Vagina (tissue), 2 donors: Measurements from ENCODE around the gene DAB2IP. TPM values are rescaled to one million over a fixed set of nuclear protein-coding genes. Genes with fewer than 3 reads are reported as not detected.
A peak's percentile ranks its signal among the peaks of the same experiment; 100 is the strongest.

Experiments
- DNase-seq, 2 donors: peaks; one replicate each; pipeline ENCODE4 v3.0.0-alpha.2; 2017; ENCODE audit errors: extremely low spot score in 2 of 2
- H3K27ac ChIP-seq: fragments of 200-600 bp; sonication (generic); one replicate; pipeline ENCODE4 v1.5.1; 2019
- H3K27me3 ChIP-seq: fragments of 200-600 bp; sonication (generic); one replicate; pipeline ENCODE4 v1.5.1; 2019
- H3K36me3 ChIP-seq, 2 donors: fragments of 200-600 bp; sonication (generic); one replicate each; pipeline ENCODE4 v1.5.1; 2017 to 2019
- H3K4me1 ChIP-seq: fragments of 200-600 bp; sonication (generic); one replicate; pipeline ENCODE4 v1.5.1; 2019
- H3K4me3 ChIP-seq, 2 donors: fragments of 200-600 bp; sonication (generic); 1 replicate in 1 of 2; 2 replicates in 1 of 2; pipeline ENCODE4 v1.5.1; 2016 to 2019
- H3K9me3 ChIP-seq: fragments of 200-600 bp; sonication (generic); one replicate; pipeline ENCODE4 v1.5.1; 2019
- CTCF ChIP-seq, 3 experiments: fragments of 450-650 bp in 2 of 3; fragments of 200-600 bp in 1 of 3; sonication (generic) in 1 of 3; IDR thresholded peaks; one replicate each; pipeline ENCODE4 v1.5.1; 2017 to 2019; ENCODE audit warnings: antibody characterized with exemption in 3 of 3, mild to moderate bottlenecking in 2 of 3, moderate library complexity in 2 of 3
- POLR2A ChIP-seq, 2 donors: fragments of 450-650 bp; IDR thresholded peaks; one replicate each; pipeline ENCODE4 v1.6.1; 2017; ENCODE audit warnings: antibody characterized with exemption in 2 of 2, mild to moderate bottlenecking in 2 of 2, moderate library complexity in 2 of 2
- POLR2AphosphoS5 ChIP-seq, 2 donors: sonication (generic); formaldehyde crosslinking; IDR thresholded peaks; one replicate each; pipeline ENCODE4 v1.9.0; 2017; ENCODE audit warnings: antibody characterized with exemption in 2 of 2, mild to moderate bottlenecking in 2 of 2, low read depth in 1 of 2; ENCODE audit not compliant: insufficient read depth in 1 of 2
- intact Hi-C: fragments of 100-400 bp; cut with DNase I; formaldehyde crosslinking; loops from one replicate; pipeline ENCODE4 v1.15.1; 2023
- total RNA-seq: library from RNA; depleted of rRNA; stranded (reverse); fragments of >200 nt; gene quantifications from one replicate; pipeline ENCODE4 v1.2.3, GENCODE V29; 2016

DAB2IP gene
- total RNA-seq, 1 donor from 2014 or later, result 38.8 TPM

GRCh38 chr9:121746866-121747265 is 95.4 kb downstream of the DAB2IP start:
- no peak for TF ChIP-seq POLR2A (IDR thresholded peaks at IDR 0.05)
- no peak for TF ChIP-seq CTCF (IDR thresholded peaks at IDR 0.05)
- TF ChIP-seq POLR2AphosphoS5 (IDR thresholded peaks at IDR 0.05; ENCODE audit: insufficient read depth in 1 of 2, low read depth in 1 of 2), result no peak
- no peak for DNase-seq
- intact Hi-C loops, result no loop called here
- Histone ChIP-seq H3K4me3 (no peak overlapping the region), H3K4me1 (peaks cover 86% of the 10 kb centered on the region), H3K9me3 (no peaks in the 10 kb centered on the region), H3K27ac (peak overlapping the region; percentile 88), H3K36me3 (no peaks in the 10 kb centered on the region), H3K27me3 (no peaks in the 10 kb centered on the region)

GRCh38 chr9:121748074-121748473 is 96.6 kb downstream of the DAB2IP start:
- no peaks in the 10 kb centered on the region for H3K27me3 ChIP-seq
- no peak for TF ChIP-seq POLR2AphosphoS5 (IDR thresholded peaks at IDR 0.05; ENCODE audit: insufficient read depth in 1 of 2, low read depth in 1 of 2)
- TF ChIP-seq POLR2A (IDR thresholded peaks at IDR 0.05), result no peak
- TF ChIP-seq CTCF (IDR thresholded peaks at IDR 0.05), result no peak
- H3K36me3 ChIP-seq, result no peaks in the 10 kb centered on the region
- H3K9me3 ChIP-seq, result no peaks in the 10 kb centered on the region
- H3K27ac ChIP-seq, result peak overlapping the region; percentile 57
- no peak overlapping the region for H3K4me3 ChIP-seq
- no peak for DNase-seq
- intact Hi-C loops, result no loop called here
- H3K4me1 ChIP-seq, result peaks cover 86% of the 10 kb centered on the region

GRCh38 chr9:121748727-121749423 is 97.4 kb downstream of the DAB2IP start:
- intact Hi-C loops, result no loop called here
- H3K27ac ChIP-seq, result peak overlapping the region; percentile 57
- H3K4me3 ChIP-seq, result no peak overlapping the region
- H3K36me3 ChIP-seq, result no peaks in the 10 kb centered on the region
- TF ChIP-seq POLR2A (IDR thresholded peaks at IDR 0.05), result no peak
- H3K4me1 ChIP-seq, result peaks cover 89% of the 10 kb centered on the region
- H3K27me3 ChIP-seq, result no peaks in the 10 kb centered on the region
- no peak for DNase-seq
- no peaks in the 10 kb centered on the region for H3K9me3 ChIP-seq

DNA sequence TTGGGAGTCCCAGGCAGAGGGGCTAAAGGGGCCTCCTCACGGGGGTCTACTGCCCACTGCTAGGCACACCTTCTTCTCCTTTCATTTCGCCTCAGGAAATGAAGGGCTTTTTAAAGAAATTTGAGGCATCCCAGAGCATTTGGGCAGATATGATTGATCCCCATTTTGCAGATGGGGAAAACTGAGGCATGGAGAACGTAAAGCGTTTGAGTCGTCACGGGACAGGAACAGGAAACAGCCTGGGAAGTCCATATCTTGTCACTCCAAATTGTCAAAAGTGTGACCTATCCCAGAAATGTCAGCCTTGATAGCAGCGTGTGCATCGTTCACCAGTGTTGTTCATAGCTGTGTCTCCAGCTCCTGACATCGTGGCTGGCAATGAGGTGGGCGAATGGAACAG is 98.2 kb downstream of the DAB2IP start:
- Histone ChIP-seq H3K4me3 (no peak overlapping the region), H3K36me3 (no peaks in the 10 kb centered on the region), H3K27ac (peak overlapping the region; percentile 57), H3K4me1 (peaks cover 89% of the 10 kb centered on the region), H3K9me3 (no peaks in the 10 kb centered on the region), H3K27me3 (no peaks in the 10 kb centered on the region)
- intact Hi-C loops, result loop anchor here (10.0 kb wide), 1 partner anchor 235 kb away; no protein-coding TSS in a partner anchor
- no peak for TF ChIP-seq POLR2A (IDR thresholded peaks at IDR 0.05)
- no peak for TF ChIP-seq CTCF (IDR thresholded peaks at IDR 0.05)
- no peak for TF ChIP-seq POLR2AphosphoS5 (IDR thresholded peaks at IDR 0.05; ENCODE audit: insufficient read depth in 1 of 2, low read depth in 1 of 2)
- DNase-seq, result no peak

- Histone ChIP-seq H3K4me1 (peaks cover 89% of the 10 kb centered on the region), H3K9me3 (no peaks in the 10 kb centered on the region), H3K27me3 (no peaks in the 10 kb centered on the region), H3K27ac (peak overlapping the region; percentile 5), H3K4me3 (no peak overlapping the region), H3K36me3 (no peaks in the 10 kb centered on the region)
- no peak for DNase-seq
- TF ChIP-seq POLR2A (IDR thresholded peaks at IDR 0.05) (no peak), CTCF (IDR thresholded peaks at IDR 0.05) (no peak), POLR2AphosphoS5 (IDR thresholded peaks at IDR 0.05; ENCODE audit: insufficient read depth in 1 of 2, low read depth in 1 of 2) (no peak)
- intact Hi-C loops, result loop anchor here (10.0 kb wide), 1 partner anchor 235 kb away; no protein-coding TSS in a partner anchor
Measured at GRCh38 chr9:121750259-121750714, 98.9 kb downstream of the DAB2IP start.
